Sigmoid colon (tissue), 3 donors: ENCODE measurements around the gene SSPN.

Source experiments
- CTCF ChIP-seq, 4 experiments: fragments of 450-650 bp in 3 of 4; fragments of 200-600 bp in 1 of 4; IDR thresholded peaks; one replicate each; pipeline ENCODE4 v1.5.1; 2016 to 2019; ENCODE audit warnings: antibody characterized with exemption in 4 of 4, mild to moderate bottlenecking in 3 of 4, moderate library complexity in 2 of 4
- POLR2A ChIP-seq, 2 donors: fragments of 450-650 bp; IDR thresholded peaks; one replicate each; pipeline ENCODE4 v1.6.1; 2016; ENCODE audit warnings: antibody characterized with exemption in 2 of 2, mild to moderate bottlenecking in 2 of 2, moderate library complexity in 2 of 2

DNA sequence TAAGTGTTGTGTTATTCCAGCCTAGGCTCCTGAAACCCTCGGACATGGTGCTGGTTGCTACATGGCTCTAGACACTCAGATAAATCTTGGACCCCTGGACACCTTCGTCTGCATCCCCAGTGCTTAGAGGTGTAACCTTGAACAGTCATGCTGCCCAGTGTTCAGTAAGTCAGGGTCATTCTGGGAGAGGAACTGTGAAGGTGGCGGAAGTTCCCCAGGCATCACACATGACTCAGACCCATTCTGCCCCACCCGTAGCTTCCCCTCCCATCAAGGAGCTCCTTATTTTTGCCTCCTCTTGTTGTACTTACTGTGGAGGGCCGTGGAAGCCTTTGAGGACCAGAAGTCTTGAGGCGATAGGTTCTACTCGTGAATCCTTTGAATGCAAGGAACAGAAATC is 18.1 kb upstream of the SSPN start:
- TF ChIP-seq POLR2A (IDR thresholded peaks at IDR 0.05) (no peak), CTCF (IDR thresholded peaks at IDR 0.05) (no peak)
